ENCODE data around the gene TBRG4.

Gene TBRG4

GRCh38 chr7:45073031-45073785 is 38.3 kb downstream of the TBRG4 start:
- no peak for DNase-seq

GRCh38 chr7:45072131-45073030 is 39.1 kb downstream of the TBRG4 start:
- no peak for DNase-seq

GRCh38 chr7:45071528-45071927 is 40.0 kb downstream of the TBRG4 start:
- DNase-seq: no peak

- DNase-seq: no peak
Measured at GRCh38 chr7:45070254-45070642, 41.2 kb downstream of the TBRG4 start.

- DNase-seq: no peak
Measured at GRCh38 chr7:45069444-45070253, 41.8 kb downstream of the TBRG4 start.

- DNase-seq: no peak
Measured at GRCh38 chr7:45068236-45069023, 43.1 kb downstream of the TBRG4 start.

- DNase-seq: no peak
Measured at GRCh38 chr7:45067582-45067981, 43.9 kb downstream of the TBRG4 start.

- no peak for DNase-seq
Measured at GRCh38 chr7:45066409-45066808, 45.1 kb downstream of the TBRG4 start.

- no peak for DNase-seq
Measured at GRCh38 chr7:45065031-45065995, 46.2 kb downstream of the TBRG4 start.

- DNase-seq: no peak
Measured at GRCh38 chr7:45064047-45064725, 47.3 kb downstream of the TBRG4 start.

GRCh38 chr7:45061806-45062425 is 49.6 kb downstream of the TBRG4 start:
- no peak for DNase-seq

GRCh38 chr7:45061352-45061751 is 50.1 kb downstream of the TBRG4 start:
- DNase-seq: no peak

- DNase-seq: no peak
Measured at GRCh38 chr7:45060295-45060694, 51.2 kb downstream of the TBRG4 start.

- no peak for DNase-seq
Measured at GRCh38 chr7:45057878-45058277, 53.6 kb downstream of the TBRG4 start.

- no peak for DNase-seq
Measured at GRCh38 chr7:45055594-45056219, 55.8 kb downstream of the TBRG4 start.

GRCh38 chr7:45055016-45055415 is 56.5 kb downstream of the TBRG4 start:
- DNase-seq: no peak

GRCh38 chr7:45054442-45054841 is 57.1 kb downstream of the TBRG4 start:
- no peak for DNase-seq

GRCh38 chr7:45053941-45054340 is 57.6 kb downstream of the TBRG4 start:
- no peak for DNase-seq

GRCh38 chr7:45053401-45053800 is 58.1 kb downstream of the TBRG4 start:
- DNase-seq: no peak

- DNase-seq: no peak
Measured at GRCh38 chr7:45052011-45052410, 59.5 kb downstream of the TBRG4 start.

All from femur (tissue), 1 donor.